H1 (cell line): ENCODE results near the gene TNS1.

Source experiments
- BACH1 ChIP-seq: IDR thresholded peaks from 2 replicates; pipeline ENCODE4 v1.6.1; 2012; ENCODE audit warnings: low read length, improper control_type of control experiment
- CEBPB ChIP-seq: IDR thresholded peaks from 2 replicates; pipeline ENCODE4 v1.6.1; 2012; ENCODE audit warnings: low read depth, low read length
- EZH2 ChIP-seq: fragments of 200-600 bp; sonication (generic); IDR thresholded peaks from 2 replicates; pipeline ENCODE4 v1.7.1; 2012; ENCODE audit warnings: low read depth, mild to moderate bottlenecking, moderate library complexity, low read length, inconsistent platforms; ENCODE audit not compliant: severe bottlenecking
- GABPA ChIP-seq: IDR thresholded peaks from 2 replicates; pipeline ENCODE4 v1.6.1; 2011; ENCODE audit warnings: mild to moderate bottlenecking, low read length, moderate library complexity, borderline replicate concordance; ENCODE audit not compliant: insufficient read depth
- MAFK ChIP-seq: IDR thresholded peaks from 2 replicates; pipeline ENCODE4 v1.6.1; 2012; ENCODE audit warnings: low read depth, mild to moderate bottlenecking, improper control_type of control experiment, low read length
- NRF1 ChIP-seq: IDR thresholded peaks from 2 replicates; pipeline ENCODE4 v1.6.1; 2011; ENCODE audit warnings: mild to moderate bottlenecking, low read depth, low read length, improper control_type of control experiment
- SP4 ChIP-seq: IDR thresholded peaks from 2 replicates; pipeline ENCODE4 v1.6.1; 2012; ENCODE audit warnings: low read length, inconsistent platforms
- SUZ12 ChIP-seq: fragments of 200-600 bp; sonication (generic); IDR thresholded peaks from 2 replicates; pipeline ENCODE4 v1.6.1; 2012; ENCODE audit warnings: mild to moderate bottlenecking, inconsistent platforms, low read length, moderate library complexity, mixed read lengths
- TEAD4 ChIP-seq: IDR thresholded peaks from 2 replicates; pipeline ENCODE4 v1.6.1; 2012; ENCODE audit warnings: low read depth, low read length, inconsistent platforms, mixed read lengths
- TF ChIP-seq, protein P1 (sequence below): IDR thresholded peaks from 2 replicates; pipeline ENCODE4 v1.6.1; 2012; ENCODE audit warnings: inconsistent platforms
- TF ChIP-seq, protein P2 (sequence below), 3 experiments: IDR thresholded peaks; 1 replicate in 2 of 3; 2 replicates in 1 of 3; pipeline versions ENCODE4 v1.5.1 to v1.6.1; 2011; ENCODE audit warnings: low read length in 3 of 3, mild to moderate bottlenecking in 3 of 3, inconsistent platforms in 2 of 3, low read depth in 1 of 3, moderate library complexity in 1 of 3; ENCODE audit not compliant: insufficient read depth in 1 of 3; ENCODE audit errors: control extremely low read depth in 1 of 3
- TF ChIP-seq, protein P3 (sequence below): IDR thresholded peaks from 2 replicates; pipeline ENCODE4 v1.6.1; 2011; ENCODE audit warnings: low read depth, mild to moderate bottlenecking, low read length; ENCODE audit not compliant: insufficient read depth

DNA sequence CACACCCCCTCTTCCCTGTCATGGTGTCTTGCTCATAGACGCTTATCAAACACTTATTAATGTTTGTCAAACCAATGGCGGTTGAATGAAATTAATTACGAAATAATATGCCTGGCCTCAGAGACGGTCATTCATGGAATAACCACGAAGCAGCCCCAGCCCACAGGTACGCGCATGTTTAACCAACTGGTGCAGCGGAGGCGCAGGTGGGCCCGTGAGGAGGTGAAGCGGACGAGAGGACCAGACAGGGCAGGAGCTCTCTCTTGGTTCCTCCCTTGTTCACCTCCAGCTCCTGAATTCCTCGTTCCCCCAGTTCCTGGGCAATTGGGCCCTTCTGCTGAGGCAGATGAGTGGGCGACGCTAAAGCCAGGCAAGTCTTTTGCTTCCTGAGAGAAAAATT lies 169.8 kb downstream of the TNS1 start:
- TF ChIP-seq EZH2: no peak
- TF ChIP-seq SP4: no peak
- TF ChIP-seq, protein P1, sequence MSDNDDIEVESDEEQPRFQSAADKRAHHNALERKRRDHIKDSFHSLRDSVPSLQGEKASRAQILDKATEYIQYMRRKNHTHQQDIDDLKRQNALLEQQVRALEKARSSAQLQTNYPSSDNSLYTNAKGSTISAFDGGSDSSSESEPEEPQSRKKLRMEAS: no peak
- TF ChIP-seq, protein P2, sequence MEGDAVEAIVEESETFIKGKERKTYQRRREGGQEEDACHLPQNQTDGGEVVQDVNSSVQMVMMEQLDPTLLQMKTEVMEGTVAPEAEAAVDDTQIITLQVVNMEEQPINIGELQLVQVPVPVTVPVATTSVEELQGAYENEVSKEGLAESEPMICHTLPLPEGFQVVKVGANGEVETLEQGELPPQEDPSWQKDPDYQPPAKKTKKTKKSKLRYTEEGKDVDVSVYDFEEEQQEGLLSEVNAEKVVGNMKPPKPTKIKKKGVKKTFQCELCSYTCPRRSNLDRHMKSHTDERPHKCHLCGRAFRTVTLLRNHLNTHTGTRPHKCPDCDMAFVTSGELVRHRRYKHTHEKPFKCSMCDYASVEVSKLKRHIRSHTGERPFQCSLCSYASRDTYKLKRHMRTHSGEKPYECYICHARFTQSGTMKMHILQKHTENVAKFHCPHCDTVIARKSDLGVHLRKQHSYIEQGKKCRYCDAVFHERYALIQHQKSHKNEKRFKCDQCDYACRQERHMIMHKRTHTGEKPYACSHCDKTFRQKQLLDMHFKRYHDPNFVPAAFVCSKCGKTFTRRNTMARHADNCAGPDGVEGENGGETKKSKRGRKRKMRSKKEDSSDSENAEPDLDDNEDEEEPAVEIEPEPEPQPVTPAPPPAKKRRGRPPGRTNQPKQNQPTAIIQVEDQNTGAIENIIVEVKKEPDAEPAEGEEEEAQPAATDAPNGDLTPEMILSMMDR (IDR thresholded peaks at IDR 0.05; ENCODE audit: control extremely low read depth in 1 of 3, insufficient read depth in 1 of 3, low read depth in 1 of 3, low read length in 3 of 3): no peak
- TF ChIP-seq GABPA: no peak
- TF ChIP-seq BACH1: no peak
- no peak for TF ChIP-seq TEAD4
- TF ChIP-seq MAFK: no peak
- TF ChIP-seq NRF1: no peak
- no peak for TF ChIP-seq SUZ12
- no peak for TF ChIP-seq CEBPB
- TF ChIP-seq, protein P3, sequence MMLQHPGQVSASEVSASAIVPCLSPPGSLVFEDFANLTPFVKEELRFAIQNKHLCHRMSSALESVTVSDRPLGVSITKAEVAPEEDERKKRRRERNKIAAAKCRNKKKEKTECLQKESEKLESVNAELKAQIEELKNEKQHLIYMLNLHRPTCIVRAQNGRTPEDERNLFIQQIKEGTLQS: no peak
